ENCODE measurements around the gene CDKL4.
"Not testable (repeated sequence)": the region's sequence is repeated elsewhere in the genome, so short reads cannot be mapped to it uniquely, and the experiment has no call there.

CDKL4 gene

GRCh38 chr2:39176997-39177396, 66.8 kb downstream of the CDKL4 start:
- no peak for DNase-seq

GRCh38 chr2:39175026-39175812, 68.6 kb downstream of the CDKL4 start:
- DNase-seq = no peak

GRCh38 chr2:39174022-39174421, 69.7 kb downstream of the CDKL4 start:
- no peak for DNase-seq

- DNase-seq = not testable (repeated sequence)
Measured at GRCh38 chr2:39172047-39172706, 71.6 kb downstream of the CDKL4 start.

GRCh38 chr2:39171621-39172020, 72.1 kb downstream of the CDKL4 start:
- no peak for DNase-seq

GRCh38 chr2:39164089-39164488, 79.7 kb downstream of the CDKL4 start:
- no peak for DNase-seq

GRCh38 chr2:39160982-39161381, 82.8 kb downstream of the CDKL4 start:
- no peak for DNase-seq

- DNase-seq = no peak
Measured at GRCh38 chr2:39159283-39159682, 84.5 kb downstream of the CDKL4 start.

GRCh38 chr2:39158351-39158750, 85.4 kb downstream of the CDKL4 start:
- no peak for DNase-seq

- no peak for DNase-seq
Measured at GRCh38 chr2:39156846-39157245, 86.9 kb downstream of the CDKL4 start.

GRCh38 chr2:39156107-39156506, 87.7 kb downstream of the CDKL4 start:
- DNase-seq = no peak

GRCh38 chr2:39155573-39155972, 88.2 kb downstream of the CDKL4 start:
- not testable (repeated sequence) for DNase-seq

GRCh38 chr2:39154944-39155343, 88.8 kb downstream of the CDKL4 start:
- no peak for DNase-seq

- DNase-seq = no peak
Measured at GRCh38 chr2:39153312-39153711, 90.5 kb downstream of the CDKL4 start.

GRCh38 chr2:39152504-39152903, 91.3 kb downstream of the CDKL4 start:
- DNase-seq = no peak

GRCh38 chr2:39150890-39151497, 92.8 kb downstream of the CDKL4 start:
- DNase-seq = no peak

- no peak for DNase-seq
Measured at GRCh38 chr2:39150102-39150562, 93.6 kb downstream of the CDKL4 start.

- DNase-seq = no peak
Measured at GRCh38 chr2:39146630-39147029, 97.1 kb downstream of the CDKL4 start.

- DNase-seq = no peak
Measured at GRCh38 chr2:39145906-39146421, 97.8 kb downstream of the CDKL4 start.

GRCh38 chr2:39144416-39144815, 99.4 kb downstream of the CDKL4 start:
- no peak for DNase-seq

GRCh38 chr2:39142904-39143605, 100.7 kb downstream of the CDKL4 start:
- no peak for DNase-seq

GRCh38 chr2:39141334-39142271, 102.2 kb downstream of the CDKL4 start:
- DNase-seq = no peak
